Measurements from ENCODE around the gene PTK6.

PTK6 gene

DNA sequence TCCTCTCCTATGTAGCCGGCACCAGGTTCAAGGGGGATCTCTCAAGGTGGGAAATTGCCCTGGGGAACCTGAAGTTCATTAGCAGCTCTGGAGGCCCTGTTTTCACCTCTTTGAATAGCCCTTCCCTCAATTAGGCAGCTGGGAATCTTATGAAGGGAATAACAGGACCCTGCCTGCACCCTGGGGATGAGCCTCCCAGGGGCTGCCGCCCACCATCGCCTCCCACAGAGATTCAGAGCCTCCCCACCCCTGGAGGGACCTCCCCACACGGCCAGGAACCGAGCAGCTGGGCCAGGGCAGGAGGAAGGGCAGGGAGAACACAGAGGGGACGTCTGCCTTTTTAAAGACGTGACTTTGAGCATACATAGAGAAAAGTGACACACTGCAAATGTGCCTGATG lies 33.7 kb downstream of the PTK6 start:
- DNase-seq, result no peak

DNA sequence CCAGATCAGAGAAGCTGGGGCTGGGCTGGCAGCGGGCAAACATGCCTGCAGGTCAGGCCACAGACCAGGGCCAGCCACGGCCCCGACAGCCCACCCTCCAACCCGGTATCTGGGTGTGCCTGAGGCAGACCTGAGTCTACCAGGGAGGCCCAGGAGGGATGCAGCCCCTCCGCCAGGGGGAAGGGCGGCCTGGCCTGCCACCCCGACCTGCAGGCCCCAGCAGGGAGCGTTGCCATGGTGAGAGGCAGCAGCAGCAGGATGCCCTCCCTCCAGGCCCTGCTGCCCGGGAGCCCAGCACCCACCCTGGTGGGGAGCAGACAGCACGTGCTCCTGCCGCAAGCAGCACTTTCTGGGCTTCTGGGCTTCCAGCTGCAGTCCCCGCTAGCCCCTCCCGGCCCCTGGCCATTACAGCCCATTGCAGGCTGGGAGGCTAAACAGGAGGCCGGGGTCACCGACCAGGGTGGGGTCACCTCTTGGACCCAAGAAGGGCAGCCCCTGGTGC lies 34.5 kb downstream of the PTK6 start:
- DNase-seq, result no peak

- DNase-seq, result no peak
Measured at GRCh38 chr20:63501818-63502670, 35.1 kb downstream of the PTK6 start.

- DNase-seq, result no peak
Measured at GRCh38 chr20:63500902-63501817, 36.0 kb downstream of the PTK6 start.

GRCh38 chr20:63500151-63500901 lies 36.9 kb downstream of the PTK6 start:
- DNase-seq, result no peak

DNA sequence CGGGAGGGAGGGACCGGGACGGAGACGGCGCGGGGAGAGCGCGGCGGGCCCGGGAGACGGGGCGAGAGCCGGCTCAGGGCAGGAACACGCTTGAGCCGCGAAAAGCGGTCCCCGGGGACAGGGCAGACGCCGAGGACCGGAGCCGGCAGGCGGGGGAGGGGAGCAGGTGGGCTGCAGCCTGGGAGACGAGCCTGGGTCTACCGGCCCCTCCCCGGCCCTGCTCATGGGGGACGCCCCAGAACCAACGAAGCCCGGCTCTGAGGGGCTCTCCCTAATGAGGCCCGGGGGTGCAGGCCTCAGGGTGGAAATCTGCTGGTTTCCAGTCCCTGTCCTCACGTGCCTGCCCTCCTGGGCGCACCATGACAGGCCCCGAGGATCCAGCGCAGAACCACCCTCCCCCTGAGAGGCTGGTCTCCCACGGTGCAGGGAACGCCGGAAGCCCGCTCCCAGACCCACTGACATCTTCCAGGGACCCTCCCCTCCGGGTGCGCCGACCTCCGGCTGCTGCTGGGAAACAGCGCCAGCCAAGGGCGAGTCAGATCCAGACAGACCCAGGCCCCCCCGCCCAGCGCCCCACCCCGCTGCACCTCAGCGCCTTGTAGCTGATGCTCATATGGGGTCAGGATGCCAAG lies 37.7 kb downstream of the PTK6 start:
- DNase-seq, result no peak

DNA sequence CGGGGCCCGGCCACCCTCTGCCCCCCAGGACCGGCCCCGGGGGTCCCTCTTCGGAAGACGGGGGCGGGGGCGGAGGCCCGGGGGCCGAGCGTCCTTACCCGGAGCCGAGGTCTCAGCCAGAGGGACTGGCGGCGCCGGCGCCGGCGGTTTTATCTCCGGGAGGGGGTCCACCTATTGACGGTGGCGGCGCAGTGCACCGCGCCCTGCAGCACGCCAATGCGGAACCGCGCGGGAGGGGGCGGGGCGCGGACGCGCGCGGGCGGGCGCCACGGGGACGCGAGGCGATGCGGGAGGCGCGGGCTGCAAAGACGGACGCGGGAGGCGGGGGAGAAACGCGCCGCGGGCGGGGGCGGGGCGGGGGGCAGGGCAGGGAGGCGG lies 38.2 kb downstream of the PTK6 start, which contains the start of gene EEF1A2:
Gene EEF1A2 (minus strand): TSS at position 124 of the 378 bp plus-strand sequence. CDS start 1,320 bp downstream, outside the sequence.
- no peak for DNase-seq

DNA sequence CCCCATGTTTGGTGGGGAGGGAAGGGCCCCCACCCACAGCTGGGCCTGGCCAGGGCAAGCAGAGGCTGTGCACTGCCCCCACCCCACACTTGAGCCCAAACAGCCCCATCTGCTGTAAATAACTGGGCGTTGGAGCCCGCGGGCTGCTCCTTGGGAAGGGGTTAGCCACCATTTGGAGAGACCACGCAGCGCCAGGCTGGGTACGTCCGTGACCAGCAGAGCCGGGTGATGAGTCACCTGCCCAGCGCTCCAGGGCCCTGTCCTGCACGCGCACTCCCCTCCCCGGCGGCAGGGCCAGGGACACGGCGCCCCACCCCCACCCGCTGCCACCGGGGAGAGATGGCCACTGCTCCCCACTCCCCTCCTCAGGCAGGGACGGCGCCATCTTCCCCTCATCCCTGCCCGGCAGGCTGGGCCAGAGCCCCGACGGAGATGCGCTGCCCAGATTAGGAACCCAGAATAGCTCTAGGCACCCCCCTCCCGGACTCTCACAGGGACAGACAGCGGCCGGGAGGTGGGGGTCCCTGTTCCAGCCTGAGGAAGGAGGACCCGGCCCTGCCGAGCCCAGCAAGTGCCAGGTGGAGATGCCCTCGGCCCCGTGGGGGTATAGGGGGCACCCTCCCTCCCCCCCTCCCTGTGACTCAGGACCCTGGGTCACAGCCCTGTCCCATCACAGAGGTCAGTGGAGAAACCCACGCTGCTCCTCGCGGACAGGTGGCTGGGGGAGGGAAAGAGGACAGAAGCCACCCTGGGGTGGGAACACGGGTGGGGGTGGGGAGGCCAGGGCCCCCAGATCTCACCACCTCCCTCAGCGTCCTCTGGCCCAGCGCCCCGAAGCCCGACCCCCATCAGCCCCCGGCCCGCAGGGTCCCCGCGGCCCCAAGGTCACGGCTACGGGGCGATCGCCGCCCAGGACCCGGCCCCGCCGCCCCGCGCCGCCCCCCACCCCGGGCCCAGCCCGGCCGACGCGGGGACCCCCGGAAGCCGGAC lies 38.9 kb downstream of the PTK6 start:
- DNase-seq, result no peak

DNA sequence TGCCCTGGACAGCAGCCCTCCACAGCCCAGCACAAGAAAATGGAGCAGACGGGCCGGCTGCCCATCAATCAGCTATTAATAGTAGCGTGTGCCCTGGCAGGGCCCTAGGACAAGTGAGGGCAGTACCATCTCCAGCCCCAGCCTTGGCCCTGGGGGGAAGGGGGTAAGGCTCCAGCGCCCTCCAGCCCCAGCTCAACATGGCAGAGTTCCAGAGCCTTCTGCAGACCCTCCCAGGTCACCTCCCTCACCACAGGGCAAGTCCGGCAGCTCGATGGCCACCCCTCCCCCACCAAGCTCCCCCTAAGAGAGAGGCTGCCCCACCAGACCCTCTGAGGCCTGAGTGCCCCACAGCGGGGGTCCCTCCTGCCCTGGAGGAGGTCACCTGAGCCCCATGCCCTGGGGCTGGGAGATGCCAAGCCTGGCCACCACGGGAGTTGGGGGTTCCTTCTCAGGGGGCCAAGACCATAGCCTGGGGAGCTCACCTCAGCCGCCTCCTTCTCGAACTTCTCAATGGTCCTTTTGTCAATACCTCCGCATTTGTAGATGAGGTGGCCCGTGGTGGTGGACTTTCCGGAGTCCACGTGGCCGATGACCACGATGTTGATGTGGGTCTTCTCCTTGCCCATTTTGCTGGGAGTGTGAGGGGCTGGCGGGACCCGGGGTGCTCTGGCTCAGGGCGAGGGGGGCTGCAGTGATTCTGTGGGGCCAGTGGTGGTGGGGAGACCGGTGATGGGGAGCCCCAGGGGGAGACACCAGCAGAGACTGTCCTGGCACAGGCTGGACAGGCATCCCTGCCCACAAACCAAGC lies 39.8 kb downstream of the PTK6 start:
- DNase-seq, result no peak

DNA sequence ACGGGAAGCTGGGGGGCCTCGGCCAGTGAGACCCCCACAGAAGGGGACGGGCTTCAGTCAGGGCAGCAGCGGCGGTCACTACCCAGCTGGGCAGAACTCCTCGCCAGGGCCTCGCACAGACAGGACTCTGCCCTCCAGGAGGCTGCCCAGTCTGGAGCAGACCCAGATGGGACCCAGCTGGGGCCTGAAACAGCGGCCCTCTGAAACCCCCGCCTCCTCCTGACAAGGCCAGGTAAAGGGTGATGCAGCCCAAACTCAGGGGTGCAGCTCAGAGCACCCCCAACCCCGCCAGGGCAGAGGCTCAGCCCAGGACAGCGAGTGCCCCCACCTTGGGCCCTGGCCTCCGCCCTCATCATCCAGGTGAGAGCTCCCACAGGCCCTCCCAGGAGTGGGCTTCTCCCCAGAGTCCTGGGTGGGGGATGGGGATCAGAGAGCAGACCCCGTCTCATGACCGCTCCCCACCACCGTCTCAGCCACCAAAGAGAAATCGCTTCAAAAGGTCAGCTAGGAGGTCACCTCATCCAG lies 40.5 kb downstream of the PTK6 start:
- no peak for DNase-seq

DNA sequence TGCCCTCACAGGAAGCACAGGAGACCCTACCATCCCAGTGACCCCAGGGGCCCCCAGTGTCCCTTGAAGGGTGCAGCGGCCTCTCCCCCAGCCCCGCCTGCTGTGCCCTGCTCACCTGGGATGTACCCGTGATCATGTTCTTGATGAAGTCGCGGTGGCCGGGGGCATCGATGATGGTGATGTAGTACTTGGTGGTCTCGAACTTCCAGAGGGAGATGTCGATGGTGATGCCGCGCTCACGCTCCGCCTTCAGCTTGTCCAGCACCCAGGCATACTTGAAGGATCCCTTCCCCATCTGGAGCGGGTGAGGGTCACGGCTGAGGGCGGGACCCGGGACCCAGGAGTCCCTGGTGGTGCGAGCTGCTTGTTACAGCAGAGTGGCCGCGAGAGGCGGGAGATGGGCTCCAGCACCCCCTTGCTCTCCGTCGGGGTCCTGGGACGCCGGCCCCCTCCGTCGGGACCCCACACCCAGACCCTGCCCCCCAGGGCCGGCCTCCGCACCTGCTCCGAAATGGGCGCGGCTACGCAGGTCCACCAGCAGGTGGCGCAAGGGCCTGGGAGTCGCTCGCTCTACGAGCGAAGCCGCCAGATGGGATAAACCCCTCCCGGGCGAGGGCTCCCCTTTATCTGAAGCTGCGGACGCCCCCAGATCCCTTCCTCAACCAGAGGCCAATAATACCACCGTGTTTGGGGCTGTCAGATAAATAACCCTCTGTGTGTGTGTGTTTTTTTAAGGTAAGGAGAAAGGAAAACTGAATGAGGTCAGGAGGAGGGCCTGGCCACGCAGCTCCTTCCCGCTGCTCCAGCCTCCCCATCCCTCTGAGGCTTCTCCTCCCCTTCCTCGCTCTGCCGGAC lies 41.2 kb downstream of the PTK6 start:
- DNase-seq, result no peak

DNA sequence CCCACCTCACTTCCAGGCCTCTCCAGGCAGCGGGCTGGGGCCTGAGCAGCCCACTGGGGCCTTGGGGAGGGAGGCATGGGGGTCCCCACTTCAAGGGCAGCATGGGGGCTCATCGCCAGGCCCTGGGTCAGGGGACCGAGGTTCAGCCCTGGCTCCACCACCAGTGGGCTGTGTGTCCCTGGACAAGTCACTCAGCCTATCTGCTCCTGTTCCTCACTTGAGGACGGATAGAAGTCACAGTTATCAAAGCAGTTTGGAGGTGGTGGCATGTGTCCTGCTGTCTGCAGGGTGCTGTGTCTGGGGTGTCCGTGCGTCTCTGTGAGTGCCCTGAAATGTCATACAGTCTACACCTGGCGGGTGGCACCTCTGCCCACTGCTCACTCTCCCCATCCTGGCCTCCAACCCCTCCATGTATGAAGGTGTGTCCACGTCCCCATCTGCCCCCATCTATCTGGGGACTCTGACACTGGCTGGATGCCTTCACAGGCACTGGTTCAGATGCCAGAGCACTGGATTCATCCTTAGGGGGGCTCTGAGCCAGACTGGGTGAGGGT lies 41.9 kb downstream of the PTK6 start:
- no peak for DNase-seq

DNA sequence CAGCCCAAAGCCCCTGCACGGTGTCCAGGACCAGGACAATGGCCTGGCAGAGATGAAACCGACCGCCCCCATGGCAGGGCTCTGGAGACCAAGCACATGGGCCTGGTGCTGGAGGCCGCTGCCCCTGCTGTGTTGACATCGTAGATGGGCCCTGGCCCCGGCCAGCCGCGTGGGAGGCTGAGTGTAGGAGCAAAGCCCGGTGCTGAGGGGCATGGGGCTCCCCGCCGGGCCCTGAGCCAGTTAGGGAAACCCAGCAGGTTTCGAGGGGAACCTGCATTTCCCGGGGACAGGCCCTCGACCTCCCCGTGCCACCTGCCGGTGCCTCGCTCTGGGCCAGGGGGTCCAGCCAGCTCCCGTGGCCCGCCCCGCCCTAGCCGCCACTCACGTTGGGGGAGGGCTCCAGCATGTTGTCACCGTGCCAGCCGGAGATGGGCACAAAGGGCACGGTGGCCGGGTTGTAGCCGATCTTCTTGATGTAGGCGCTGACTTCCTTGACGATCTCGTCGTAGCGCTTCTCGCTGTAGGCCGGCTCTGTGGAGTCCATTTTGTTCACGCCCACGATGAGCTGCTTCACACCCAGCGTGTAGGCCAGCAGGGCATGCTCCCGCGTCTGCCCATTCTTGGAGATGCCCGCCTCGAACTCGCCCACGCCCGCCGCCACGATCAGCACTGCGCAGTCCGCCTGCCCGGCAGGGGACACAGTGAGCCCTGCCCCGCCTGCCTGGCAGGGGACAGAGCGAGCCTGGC lies 42.6 kb downstream of the PTK6 start:
- DNase-seq, result no peak

DNA sequence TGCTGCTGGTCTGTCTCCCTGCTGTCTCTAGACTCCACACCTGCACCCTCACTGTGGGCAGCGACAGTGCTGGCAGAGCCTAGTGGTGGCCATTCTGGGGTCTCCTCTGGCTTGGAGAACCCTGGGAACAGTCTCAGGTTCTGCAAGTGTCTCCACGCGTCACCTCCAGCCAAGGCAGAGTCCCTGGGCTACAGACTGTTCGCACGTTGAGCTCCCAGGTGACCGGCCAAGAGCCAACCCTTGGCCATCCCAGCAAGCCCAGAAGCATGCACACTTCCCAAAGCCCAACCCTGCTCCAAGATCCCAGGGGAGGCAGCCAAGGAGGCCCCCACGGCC lies 43.1 kb downstream of the PTK6 start:
- DNase-seq, result no peak

- no peak for DNase-seq
Measured at GRCh38 chr20:63493563-63494020, 43.6 kb downstream of the PTK6 start.

- no peak for DNase-seq
Measured at GRCh38 chr20:63492982-63493381, 44.2 kb downstream of the PTK6 start.

- no peak for DNase-seq
Measured at GRCh38 chr20:63492518-63492917, 44.7 kb downstream of the PTK6 start.

All from NCI-H1048 (cell line).